ENCODE measurements around the gene ARID4B.
"Not testable (repeated sequence)": the region's sequence is repeated elsewhere in the genome, so short reads cannot be mapped to it uniquely, and the experiment has no call there.

ARID4B gene

GRCh38 chr1:235329139-235329902 lies 1.3 kb upstream of the ARID4B start:
- DNase-seq (ENCODE audit: low read depth): peak; percentile 20

- DNase-seq (ENCODE audit: low read depth): peak; percentile 99
Observed at GRCh38 chr1:235328271-235329138, 526 bp upstream of the ARID4B start, which contains the start of gene GGPS1. GGPS1 (plus strand) TSS chr1:235328570; CDS start chr1:235335265, 6,695 bp downstream.

GRCh38 chr1:235326719-235327558 lies 1.0 kb downstream of the ARID4B start:
- DNase-seq (ENCODE audit: low read depth): peak; percentile 11

- DNase-seq (ENCODE audit: low read depth): no peak
Observed at GRCh38 chr1:235325854-235326253, 2.1 kb downstream of the ARID4B start.

- DNase-seq (ENCODE audit: low read depth): no peak
Observed at GRCh38 chr1:235325139-235325538, 2.8 kb downstream of the ARID4B start.

GRCh38 chr1:235324296-235324695 lies 3.7 kb downstream of the ARID4B start:
- DNase-seq (ENCODE audit: low read depth): no peak

GRCh38 chr1:235320521-235321179 lies 7.3 kb downstream of the ARID4B start:
- DNase-seq (ENCODE audit: low read depth): no peak

GRCh38 chr1:235319255-235319654 lies 8.7 kb downstream of the ARID4B start:
- no peak for DNase-seq (ENCODE audit: low read depth)

GRCh38 chr1:235317168-235317567 lies 10.8 kb downstream of the ARID4B start:
- DNase-seq (ENCODE audit: low read depth): no peak

GRCh38 chr1:235315735-235316134 lies 12.2 kb downstream of the ARID4B start:
- DNase-seq (ENCODE audit: low read depth): no peak

- no peak for DNase-seq (ENCODE audit: low read depth)
Observed at GRCh38 chr1:235315173-235315572, 12.8 kb downstream of the ARID4B start.

GRCh38 chr1:235313931-235314678 lies 13.9 kb downstream of the ARID4B start:
- DNase-seq (ENCODE audit: low read depth): no peak

GRCh38 chr1:235313262-235313661 lies 14.7 kb downstream of the ARID4B start:
- DNase-seq (ENCODE audit: low read depth): no peak

- not testable (repeated sequence) for DNase-seq (ENCODE audit: low read depth)
Observed at GRCh38 chr1:235309206-235309605, 18.8 kb downstream of the ARID4B start.

GRCh38 chr1:235307158-235308124 lies 20.5 kb downstream of the ARID4B start:
- DNase-seq (ENCODE audit: low read depth): no peak

GRCh38 chr1:235304549-235305451 lies 23.2 kb downstream of the ARID4B start:
- no peak for DNase-seq (ENCODE audit: low read depth)

GRCh38 chr1:235302143-235302542 lies 25.8 kb downstream of the ARID4B start:
- DNase-seq (ENCODE audit: low read depth): no peak

- no peak for DNase-seq (ENCODE audit: low read depth)
Observed at GRCh38 chr1:235299169-235299858, 28.7 kb downstream of the ARID4B start.
